ENCODE data around the gene SREBF1.

The SREBF1 gene

GRCh38 chr17:17792037-17792550 lies 44.7 kb downstream of the SREBF1 start:
- no peak for DNase-seq

DNA sequence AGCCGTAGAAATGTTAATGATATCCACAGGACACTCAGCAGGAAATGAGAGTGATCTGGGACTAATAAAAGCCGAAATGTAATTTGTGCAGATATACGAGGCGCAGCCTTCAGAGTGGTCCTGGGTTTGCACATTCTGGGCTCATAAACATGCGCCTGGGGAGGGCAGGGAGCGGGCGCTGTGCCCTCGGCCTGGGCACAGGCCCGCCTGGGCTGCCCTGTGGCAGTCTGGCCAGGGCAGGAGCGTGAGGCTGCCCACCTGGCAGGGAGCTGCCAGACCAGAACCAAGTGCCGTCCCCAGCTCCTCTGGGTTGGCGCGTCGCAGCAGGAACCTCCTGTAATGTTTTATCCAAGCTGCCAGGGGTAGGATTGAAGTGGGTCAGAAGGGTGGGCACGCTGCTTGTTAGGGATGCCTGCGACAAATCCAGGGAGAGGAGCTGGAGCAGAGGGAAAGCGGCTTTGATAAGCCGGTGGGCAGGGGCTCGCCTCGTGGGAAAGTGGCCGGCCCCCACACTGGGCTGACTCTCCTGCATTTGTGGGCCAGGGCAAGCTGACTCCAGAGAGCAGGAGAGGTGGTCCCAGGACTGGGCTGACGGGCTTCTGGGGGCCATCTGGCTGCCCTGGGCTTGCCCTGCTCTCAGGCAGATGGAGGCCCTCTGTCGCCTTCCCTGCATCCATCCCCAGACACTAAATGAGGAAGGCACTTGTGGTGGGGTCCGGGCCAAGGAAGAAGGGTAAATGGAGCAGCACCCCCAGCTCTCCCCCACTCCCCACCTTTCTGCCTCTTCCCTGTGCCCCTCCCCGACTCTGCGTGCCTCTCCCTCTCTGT lies 45.9 kb downstream of the SREBF1 start:
- DNase-seq = no peak

DNA sequence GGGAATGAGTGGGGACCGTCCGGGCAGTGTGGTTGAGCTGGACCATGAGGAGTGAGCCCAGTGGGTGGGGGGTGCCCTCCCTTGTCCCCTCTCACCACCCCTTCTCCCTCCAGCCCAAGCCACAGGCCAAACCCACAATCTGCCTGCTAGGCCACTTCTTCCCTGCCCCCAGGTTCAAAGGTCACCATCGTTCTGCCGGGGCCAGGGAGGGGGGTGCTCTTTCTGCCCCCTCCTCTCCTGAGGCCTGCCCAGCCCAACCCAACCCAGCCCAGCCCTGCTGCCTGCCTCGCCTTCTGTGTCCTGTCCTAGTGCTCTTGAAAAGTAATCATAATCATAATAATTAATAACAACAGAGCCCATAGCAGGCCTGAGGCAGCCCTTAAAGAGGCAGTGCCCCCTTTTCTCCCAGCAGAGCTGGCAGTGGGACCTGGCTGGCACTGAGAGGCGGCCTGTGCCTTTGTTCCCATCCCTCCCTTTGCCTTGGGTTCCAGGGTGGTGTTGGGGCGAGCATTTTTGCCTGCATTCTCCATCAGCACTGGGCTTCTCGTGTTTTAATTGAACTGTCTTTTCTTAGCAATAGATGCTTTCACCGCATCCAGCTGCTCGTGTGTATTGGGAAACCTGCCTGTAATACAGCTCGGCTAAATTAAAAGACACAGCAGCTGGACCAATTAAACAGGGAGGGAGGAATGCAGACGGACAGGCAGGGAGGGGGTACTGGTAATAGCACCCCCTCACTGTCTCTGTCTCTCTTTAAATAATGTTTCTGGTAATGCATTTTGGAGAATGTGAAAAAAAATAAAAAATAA lies 46.8 kb downstream of the SREBF1 start:
- no peak for DNase-seq

DNA sequence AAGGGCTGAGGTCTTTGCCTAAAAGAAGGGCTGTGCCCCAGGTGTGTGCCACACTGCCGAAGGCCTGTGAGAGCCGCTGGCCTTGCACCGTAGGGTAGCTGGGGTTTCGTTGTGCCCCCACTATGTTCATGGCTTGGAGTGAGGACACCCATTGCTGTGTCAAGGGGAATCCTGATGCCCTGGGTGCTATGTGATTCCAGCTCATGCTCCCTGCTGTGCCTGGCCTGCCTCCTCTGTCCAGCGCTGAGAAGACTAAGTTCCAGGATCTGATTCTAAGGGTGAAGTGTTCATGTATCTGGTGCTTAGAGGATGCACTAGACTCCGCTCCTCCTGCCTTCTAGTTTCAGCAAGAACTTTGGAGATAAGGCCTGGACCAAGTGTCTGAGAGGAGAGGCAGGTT lies 47.4 kb downstream of the SREBF1 start:
- DNase-seq = no peak

GRCh38 chr17:17788967-17789366 lies 47.8 kb downstream of the SREBF1 start:
- no peak for DNase-seq

GRCh38 chr17:17787568-17787967 lies 49.2 kb downstream of the SREBF1 start:
- no peak for DNase-seq

- DNase-seq = no peak
Measured at GRCh38 chr17:17786998-17787397, 49.8 kb downstream of the SREBF1 start.

DNA sequence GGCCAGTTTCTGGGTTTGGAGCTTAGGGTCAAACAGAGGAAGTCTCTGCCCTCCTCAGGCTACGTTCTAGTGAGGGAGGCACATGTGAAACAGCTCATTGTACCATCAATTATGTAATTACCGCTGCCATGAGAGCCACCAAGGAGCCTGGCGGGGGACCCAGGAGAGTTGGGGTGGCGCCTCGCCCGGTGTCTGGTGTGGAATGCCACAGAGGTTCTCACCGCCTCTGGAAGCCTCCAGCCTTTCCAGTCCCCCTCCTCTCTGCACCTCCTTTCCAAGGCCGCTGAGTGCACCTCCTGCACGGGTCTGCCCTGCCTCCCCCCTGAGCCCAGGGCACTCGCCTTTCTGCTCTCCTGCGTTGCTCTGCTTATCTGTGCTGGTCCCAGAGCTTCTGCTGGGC lies 51.4 kb downstream of the SREBF1 start:
- DNase-seq = no peak

- DNase-seq = no peak
Measured at GRCh38 chr17:17784657-17785267, 52.0 kb downstream of the SREBF1 start.

DNA sequence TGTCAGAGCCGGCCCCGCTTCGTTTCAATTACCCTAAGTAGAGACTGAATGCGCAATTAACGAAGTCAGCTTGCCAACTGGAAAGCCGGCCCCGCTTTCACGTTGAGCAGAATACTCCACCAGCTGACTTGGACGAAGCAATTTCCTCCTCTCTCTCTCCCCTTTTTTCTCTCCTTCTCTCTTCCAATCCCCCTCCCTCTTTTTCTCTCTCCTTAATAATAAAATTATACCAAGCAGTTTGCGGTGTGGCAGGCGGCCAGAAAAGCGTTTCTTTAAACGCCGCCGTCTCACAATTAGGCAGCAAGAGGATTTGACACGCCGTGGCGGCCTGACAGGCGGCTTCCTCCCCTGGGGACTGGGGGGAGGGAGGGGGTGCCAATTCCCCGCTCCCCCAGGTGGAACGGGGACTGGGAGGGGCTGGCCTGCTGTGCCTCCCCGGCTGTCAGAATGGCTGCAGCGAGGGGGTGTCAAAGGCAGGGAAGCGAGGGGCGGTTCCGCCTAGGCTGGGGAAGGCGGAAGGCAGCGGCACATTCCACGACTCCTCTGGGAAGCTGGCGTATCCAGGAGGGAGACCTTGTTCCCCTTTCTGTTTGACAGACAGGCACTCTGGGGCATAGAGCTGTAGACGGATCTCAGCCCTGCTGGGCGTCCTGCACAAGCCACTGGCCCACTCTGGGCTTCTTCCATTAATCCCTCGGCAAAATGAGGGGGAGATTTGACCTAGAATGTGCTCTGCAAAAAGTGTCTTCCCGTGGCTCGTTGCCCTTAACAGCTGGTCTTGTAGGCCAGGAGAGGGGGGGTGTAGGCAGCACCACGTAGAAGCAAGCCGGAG lies 52.7 kb downstream of the SREBF1 start:
- DNase-seq = peak; percentile 49 to 76

DNA sequence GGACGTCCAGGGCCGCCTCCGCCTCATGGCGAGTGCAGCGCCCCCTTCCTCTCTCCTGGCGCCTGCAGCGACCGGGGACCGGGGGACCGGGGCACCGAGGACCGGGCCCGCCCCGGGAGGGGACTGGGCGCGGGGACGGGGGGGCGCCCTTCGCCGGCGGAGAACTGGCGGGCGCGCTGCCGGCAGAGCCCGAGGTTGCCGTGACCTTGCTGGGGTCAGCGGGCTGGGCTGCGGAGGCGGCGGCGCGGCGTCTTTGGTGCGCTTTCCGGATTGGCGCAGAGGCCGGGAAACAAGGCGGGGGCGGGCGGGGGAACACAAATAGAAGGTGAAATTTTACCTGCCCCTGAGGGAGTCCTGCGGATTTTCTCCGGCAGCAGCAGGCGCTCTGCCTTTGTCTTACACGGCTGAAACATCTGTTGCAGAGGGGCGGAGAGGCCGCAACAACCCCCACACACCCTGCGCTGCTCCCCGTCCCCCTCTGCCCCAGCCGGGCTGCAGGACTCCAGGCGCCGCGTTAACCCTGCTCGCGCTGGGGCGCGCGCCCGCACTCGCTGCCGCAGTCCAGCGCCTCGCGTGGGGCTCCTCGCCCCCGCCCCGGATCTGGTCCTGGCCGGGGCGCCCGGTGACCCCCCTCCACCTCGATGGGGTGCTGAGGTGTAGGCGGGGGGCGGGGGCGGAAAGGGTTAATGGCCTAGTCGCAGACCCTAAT lies 53.5 kb downstream of the SREBF1 start:
- peak in 1 of 2 experiments; percentile 55 for DNase-seq

DNA sequence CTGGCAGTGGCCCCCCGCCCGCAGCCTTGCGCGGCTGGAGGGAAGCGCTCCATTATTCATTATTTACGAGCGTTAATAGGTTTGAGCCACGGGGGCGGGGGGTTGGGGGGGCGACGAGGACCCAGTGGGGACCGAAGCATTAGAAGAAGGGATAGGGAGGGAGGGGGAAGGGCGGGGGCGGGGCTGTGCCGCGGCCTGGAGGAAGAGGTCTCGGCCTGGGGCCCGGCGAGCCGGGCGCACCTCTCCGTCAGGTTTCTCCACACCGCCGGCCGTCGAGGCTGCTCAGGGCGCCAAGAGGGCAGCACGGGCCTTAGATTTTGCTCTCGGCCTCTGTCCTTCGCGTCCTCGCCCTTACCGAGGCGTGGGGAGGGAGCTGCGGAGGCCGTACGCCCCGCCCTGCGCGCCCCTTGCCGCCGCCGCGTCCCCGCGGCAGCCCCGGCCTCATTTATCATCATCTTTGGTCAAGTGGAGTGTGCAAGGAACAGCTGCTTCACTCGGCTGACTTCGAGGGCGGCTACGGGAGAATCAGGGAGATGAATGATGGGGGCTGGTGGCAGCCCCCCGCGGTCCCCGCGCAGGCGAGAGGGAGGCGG lies 54.2 kb downstream of the SREBF1 start:
- DNase-seq = peak; percentile 39 to 78

DNA sequence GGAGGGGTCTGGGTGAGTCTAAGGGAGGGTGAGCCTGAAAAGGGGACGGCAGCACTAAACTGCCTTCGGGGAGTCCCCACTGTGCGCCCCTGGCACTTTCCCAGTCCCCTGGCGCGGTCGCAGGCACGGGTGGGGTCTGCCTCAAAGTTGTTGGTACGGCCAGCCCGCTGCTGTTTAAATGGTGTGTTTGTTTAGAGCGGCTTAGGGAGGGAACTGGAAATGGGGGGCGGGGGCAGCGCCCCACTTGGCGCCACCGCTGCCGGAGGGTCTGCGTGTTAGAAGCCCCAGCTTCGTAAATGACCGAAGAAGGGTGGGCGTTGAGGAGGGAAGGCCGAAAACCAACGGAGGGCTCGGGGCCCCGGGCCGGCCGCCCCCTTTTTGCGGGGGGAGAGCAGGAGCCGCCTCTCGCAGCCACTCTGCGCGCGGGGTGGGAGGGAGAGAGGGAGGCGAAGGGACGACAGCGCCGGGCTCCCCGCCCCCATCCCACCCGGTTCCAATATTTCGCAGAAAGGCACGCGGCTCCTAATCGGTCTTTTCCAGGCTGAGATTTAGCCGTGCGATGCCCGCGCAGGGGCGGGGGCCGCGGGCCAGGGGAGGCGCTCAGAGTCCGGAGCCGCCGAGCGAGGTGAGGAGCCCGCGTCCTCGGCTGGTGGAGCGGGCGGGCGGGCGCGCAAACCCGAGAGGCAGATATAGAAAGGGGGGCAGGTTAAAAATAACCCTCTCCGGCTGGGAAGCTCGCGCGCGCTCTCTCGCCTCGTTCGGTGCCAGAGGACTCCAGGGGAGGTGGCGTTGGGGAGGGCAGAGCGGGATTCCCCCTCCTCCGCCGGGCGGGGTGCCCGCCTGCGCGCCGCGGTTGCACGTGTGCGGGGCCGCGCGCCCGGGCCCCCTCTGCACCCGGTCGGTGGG lies 54.9 kb downstream of the SREBF1 start:
- DNase-seq = peak; percentile 50 to 83

GRCh38 chr17:17780922-17781590 lies 55.7 kb downstream of the SREBF1 start:
- DNase-seq = no peak

GRCh38 chr17:17779015-17779611 lies 57.7 kb downstream of the SREBF1 start:
- no peak for DNase-seq

GRCh38 chr17:17778308-17779014 lies 58.3 kb downstream of the SREBF1 start:
- no peak for DNase-seq

DNA sequence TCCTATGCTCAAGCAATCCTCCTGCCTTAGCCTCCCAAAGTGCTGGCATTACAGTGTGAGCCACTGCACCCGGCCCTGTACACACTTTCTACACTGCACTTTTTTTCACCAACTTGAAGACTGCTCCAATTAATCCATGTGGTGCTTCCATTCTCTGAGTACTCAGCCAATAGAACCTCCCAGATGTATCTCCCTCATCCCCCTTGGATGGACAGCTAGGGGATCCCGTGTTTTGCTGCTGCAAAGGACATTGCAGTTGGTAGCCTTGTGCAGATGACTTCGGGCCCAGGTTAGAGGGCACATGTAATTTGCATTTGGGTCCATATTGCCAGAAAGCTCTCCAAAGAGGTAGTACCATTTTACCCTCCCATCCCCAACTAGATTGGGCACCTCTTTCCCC lies 59.9 kb downstream of the SREBF1 start:
- no peak for DNase-seq

DNA sequence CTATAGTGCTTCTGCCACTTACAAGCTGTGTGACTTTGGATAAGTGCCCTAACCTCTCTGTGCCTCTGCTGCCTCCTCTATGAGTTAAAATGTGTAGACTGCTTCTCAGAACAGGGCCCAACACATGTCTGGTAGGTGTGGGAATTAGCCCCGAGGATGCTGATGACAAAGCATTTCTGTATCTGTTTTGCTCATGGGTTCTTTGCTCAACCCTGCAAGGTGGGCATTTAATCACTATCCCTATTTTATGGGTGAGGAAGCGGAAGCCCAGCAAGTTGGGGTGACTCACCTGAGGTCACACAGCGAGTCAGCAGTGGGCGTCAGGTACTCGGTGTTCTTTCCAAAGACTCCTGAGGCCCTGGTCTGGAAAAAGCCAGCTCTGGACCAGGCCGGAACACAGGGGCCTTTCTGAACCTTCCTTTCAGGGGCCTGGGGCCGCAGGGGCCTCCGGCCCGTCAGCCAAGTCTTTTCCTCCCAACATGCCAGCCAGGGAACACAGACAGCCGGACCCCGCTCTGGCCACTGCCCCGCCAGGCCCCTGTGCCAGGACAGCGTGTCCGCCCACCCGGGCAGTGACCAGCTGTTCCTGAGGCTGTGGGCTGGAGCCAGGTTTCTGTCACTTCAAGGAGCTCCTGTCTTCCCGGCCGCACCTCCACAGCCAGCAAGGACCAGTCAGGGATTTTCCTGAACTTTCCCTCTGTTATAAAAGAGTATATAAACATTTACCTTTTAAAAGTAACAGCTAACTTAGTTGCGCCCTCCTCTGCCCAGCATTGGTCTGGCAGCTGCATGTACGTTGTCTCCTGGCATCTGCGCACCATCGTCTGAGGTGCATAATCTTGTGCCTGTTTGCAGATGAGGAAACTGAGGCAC lies 62.5 kb downstream of the SREBF1 start:
- no peak for DNase-seq
